ENCODE data around the gene H2BW1.

H2BW1 gene

DNA sequence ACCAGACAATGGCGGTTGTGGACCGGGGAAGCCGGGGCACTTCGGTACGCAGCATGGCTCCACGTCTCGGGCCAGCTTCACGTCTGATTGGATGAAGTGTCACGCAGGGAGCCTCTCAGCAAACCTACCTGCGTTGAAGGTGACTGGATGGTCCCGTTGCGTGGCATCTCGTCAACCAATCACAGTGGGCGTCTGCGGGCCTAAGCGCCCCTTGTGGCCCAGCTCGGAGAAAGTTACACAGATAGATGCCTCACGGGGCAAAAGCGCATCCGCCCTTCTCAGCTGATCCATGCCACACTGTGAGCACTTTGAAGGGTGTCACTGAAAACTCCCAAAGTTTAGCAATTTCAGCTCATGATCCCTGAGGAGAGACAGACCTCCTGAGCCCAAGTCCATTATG, at the start of gene H2BW1:
H2BW1 (minus strand) TSS at position 103 of the 400 bp plus-strand sequence. CDS start 132 bp downstream, outside the sequence.
- no peak for TF ChIP-seq CTCF (IDR thresholded peaks at IDR 0.05)

DNA sequence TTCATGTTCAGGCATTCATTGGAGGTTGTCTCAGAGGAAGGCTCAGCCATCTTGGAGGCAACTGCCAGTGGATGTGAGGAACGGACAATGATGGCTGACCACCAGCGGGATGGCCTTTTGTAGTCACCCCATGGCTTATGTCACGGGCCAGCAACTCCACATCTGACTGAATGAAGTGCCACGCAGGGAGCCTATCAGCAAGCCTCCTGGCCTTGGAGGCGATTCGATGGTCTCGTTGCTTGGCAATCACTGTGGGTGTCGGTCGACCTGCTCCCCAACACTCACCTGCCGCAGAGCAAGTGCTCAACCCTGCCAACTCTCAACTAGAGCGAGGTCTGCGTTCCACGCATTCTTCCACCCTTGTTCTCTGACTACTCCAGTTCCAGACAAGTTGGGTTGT, 33.7 kb upstream of the H2BW1 start:
- TF ChIP-seq CTCF (IDR thresholded peaks at IDR 0.05) = no peak

GRCh38 chrX:104045642-104046041, 32.1 kb upstream of the H2BW1 start:
- no peak for TF ChIP-seq CTCF (IDR thresholded peaks at IDR 0.05)

GRCh38 chrX:104041003-104041402, 27.5 kb upstream of the H2BW1 start:
- TF ChIP-seq CTCF (IDR thresholded peaks at IDR 0.05) = no peak

DNA sequence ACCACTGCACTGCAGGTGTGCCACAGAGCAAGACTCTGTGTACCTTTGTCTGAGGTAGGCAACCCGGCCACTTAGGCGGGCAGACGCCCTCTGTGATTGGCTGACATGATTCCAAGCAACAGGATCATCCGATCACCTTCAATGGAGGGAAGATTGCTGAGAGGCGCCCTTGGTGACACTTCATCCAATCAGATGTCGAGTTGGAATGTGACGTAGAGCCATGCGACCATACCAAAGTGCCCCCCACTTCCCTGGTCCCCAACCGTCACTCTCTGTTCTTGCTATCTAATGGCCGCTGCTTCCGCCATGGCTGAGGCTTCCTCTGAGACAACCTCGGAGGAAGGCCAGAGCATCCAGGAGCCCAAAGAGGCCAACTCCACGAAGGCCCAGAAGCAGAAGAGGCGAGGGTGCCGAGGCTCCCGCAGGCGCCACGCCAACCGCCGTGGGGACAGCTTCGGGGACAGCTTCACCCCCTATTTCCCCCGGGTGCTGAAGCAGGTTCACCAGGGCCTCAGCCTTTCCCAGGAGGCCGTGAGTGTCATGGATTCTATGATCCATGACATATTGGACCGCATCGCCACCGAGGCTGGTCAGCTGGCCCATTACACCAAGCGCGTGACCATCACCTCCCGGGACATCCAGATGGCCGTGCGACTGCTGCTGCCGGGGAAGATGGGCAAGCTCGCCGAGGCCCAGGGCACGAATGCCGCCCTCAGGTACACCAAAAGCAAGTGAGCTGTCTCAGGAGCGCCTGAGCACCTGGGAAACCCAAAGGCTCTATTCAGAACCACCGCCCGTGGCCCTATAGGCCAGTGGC, 26.4 kb upstream of the H2BW1 start, which contains the start of gene H2BW2:
H2BW2 (plus strand) TSS at position 268 of the 817 bp plus-strand sequence; CDS start at position 307, 39 bp downstream.
- TF ChIP-seq CTCF (IDR thresholded peaks at IDR 0.05) = no peak

- TF ChIP-seq CTCF (IDR thresholded peaks at IDR 0.05) = no peak
Observed at GRCh38 chrX:104018126-104018525, 4.6 kb upstream of the H2BW1 start.

DNA sequence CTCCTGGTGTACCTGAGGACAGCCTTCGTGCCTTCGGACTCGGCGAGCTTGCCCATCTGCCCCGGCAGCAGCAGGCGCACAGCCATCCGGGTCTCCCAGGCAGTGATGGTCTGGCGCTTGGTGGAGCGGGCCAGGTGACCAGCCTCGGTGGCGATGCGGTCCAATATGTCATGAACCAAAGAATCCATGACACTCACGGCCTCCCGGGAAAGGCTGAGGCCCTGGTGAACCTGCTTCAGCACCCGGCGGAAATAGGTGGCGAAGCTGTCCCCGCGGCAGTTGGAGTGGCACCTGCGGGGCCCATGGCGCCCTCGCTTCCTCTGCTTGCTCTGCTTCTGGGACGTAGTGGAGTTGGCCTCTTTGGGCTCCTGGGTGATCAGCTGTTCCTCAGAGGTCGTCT, 350 bp downstream of the H2BW1 start:
- TF ChIP-seq CTCF (IDR thresholded peaks at IDR 0.05) = no peak
